NCI-H2196 treated with DMSO at 0.1 percent for 48 hours (cell line): ENCODE measurements around the gene MTA2.

ENCODE experiments used
- DNase-seq: peaks from one replicate; lab custom pipeline; 2025; ENCODE audit not compliant: unreplicated experiment; lab: John Stamatoyannopoulos, UW

Gene MTA2

GRCh38 chr11:62612366-62613290 is 11.0 kb upstream of the MTA2 start, which contains the start of the genes EML3 and ROM1:
TSS of gene EML3 (minus strand) at chr11:62612775. CDS start at chr11:62612457, 318 bp downstream.
TSS of gene ROM1 (plus strand) at chr11:62613257. CDS start at chr11:62613282, 25 bp downstream.
- DNase-seq = peak; percentile 94

GRCh38 chr11:62611705-62612365 is 10.2 kb upstream of the MTA2 start:
- no peak for DNase-seq

- no peak for DNase-seq
Observed at GRCh38 chr11:62610814-62611704, 9.4 kb upstream of the MTA2 start.

GRCh38 chr11:62610403-62610802 is 8.7 kb upstream of the MTA2 start:
- no peak for DNase-seq

- no peak for DNase-seq
Observed at GRCh38 chr11:62608776-62609175, 7.1 kb upstream of the MTA2 start.

- no peak for DNase-seq
Observed at GRCh38 chr11:62607714-62608113, 6.0 kb upstream of the MTA2 start.

- no peak for DNase-seq
Observed at GRCh38 chr11:62605902-62606301, 4.2 kb upstream of the MTA2 start.

GRCh38 chr11:62605467-62605866 is 3.8 kb upstream of the MTA2 start:
- no peak for DNase-seq

- no peak for DNase-seq
Observed at GRCh38 chr11:62604460-62605120, 2.9 kb upstream of the MTA2 start.

- no peak for DNase-seq
Observed at GRCh38 chr11:62603776-62604299, 2.2 kb upstream of the MTA2 start.

- DNase-seq = no peak
Observed at GRCh38 chr11:62603072-62603408, 1.4 kb upstream of the MTA2 start.

- peak; percentile 75 for DNase-seq
Observed at GRCh38 chr11:62602141-62603071, 741 bp upstream of the MTA2 start.

GRCh38 chr11:62601122-62601371 is 618 bp downstream of the MTA2 start:
- DNase-seq = no peak

- no peak for DNase-seq
Observed at GRCh38 chr11:62600367-62601121, 1.1 kb downstream of the MTA2 start.

- no peak for DNase-seq
Observed at GRCh38 chr11:62599901-62600300, 1.8 kb downstream of the MTA2 start.

GRCh38 chr11:62599069-62599696 is 2.5 kb downstream of the MTA2 start:
- peak; percentile 96 for DNase-seq

- DNase-seq = no peak
Observed at GRCh38 chr11:62595124-62595523, 6.5 kb downstream of the MTA2 start.

- peak; percentile 55 for DNase-seq
Observed at GRCh38 chr11:62593434-62594044, 8.1 kb downstream of the MTA2 start.
